Sigmoid colon (tissue), 4 donors: ENCODE data around the gene MNT.

Experiments used
- EP300 ChIP-seq, 4 donors: sonication (generic); formaldehyde crosslinking; IDR thresholded peaks; one replicate each; pipeline ENCODE4 v1.6.1; 2017; ENCODE audit warnings: antibody characterized with exemption in 4 of 4
- TF ChIP-seq, protein P1 (sequence below), 4 experiments: fragments of 450-650 bp in 3 of 4; fragments of 200-600 bp in 1 of 4; IDR thresholded peaks; one replicate each; pipeline ENCODE4 v1.5.1; 2016 to 2019; ENCODE audit warnings: antibody characterized with exemption in 4 of 4, mild to moderate bottlenecking in 3 of 4, moderate library complexity in 2 of 4

GRCh38 chr17:2406271-2406902, 5.5 kb upstream of the MNT start:
- TF ChIP-seq, protein P1, sequence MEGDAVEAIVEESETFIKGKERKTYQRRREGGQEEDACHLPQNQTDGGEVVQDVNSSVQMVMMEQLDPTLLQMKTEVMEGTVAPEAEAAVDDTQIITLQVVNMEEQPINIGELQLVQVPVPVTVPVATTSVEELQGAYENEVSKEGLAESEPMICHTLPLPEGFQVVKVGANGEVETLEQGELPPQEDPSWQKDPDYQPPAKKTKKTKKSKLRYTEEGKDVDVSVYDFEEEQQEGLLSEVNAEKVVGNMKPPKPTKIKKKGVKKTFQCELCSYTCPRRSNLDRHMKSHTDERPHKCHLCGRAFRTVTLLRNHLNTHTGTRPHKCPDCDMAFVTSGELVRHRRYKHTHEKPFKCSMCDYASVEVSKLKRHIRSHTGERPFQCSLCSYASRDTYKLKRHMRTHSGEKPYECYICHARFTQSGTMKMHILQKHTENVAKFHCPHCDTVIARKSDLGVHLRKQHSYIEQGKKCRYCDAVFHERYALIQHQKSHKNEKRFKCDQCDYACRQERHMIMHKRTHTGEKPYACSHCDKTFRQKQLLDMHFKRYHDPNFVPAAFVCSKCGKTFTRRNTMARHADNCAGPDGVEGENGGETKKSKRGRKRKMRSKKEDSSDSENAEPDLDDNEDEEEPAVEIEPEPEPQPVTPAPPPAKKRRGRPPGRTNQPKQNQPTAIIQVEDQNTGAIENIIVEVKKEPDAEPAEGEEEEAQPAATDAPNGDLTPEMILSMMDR (IDR thresholded peaks at IDR 0.05), result no peak
- no peak for TF ChIP-seq EP300 (IDR thresholded peaks at IDR 0.05)
